ENCODE results near the gene TMEM208. TPM values are rescaled to one million over a fixed set of nuclear protein-coding genes. Genes with fewer than 3 reads are reported as not detected.

TMEM208 gene
- total and polyA plus RNA-seq, 2 of the 13 experiments (the other 11 are each of a cell fraction or from before 2014, with no cell fraction given) = 58.8 to 72.9 TPM

DNA sequence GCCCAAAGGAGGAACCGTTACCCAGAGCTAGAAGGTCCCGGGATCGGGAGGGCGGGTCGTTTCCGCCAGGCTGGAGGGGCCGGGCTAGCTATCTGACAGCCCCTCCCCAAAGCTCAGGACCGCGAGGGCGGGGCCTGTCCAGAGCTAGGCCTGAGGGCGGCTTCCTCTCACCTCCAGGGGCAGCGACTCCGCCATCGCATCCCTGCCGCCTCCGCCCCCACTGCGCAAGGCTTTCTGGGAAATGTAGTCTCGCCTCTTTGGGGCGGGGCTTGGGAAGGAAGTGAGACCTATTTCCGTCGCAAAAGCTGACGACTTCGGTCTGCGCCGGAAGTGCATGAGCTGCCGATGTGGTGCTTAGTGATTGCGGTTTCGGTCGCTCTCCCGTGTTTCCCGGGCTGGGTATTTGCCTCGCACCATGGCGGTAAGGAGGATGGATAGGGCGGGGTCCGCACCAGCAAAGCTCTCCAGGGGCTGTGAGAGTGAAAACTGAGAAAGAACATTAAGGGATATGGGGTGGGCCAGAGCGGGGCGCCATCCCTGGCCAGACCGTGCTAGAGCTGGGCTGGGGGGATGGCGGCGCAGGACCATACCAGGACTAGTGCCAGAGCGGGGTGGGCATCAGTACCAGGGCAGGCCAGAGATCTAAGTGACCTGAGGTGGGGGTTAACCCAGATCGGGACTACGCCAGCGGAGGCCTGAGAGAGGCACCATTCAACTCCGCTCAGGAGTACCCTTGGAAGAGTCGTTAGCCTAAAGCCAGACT, at the start of gene TMEM208 (continued):
- TF ChIP-seq, protein P1, sequence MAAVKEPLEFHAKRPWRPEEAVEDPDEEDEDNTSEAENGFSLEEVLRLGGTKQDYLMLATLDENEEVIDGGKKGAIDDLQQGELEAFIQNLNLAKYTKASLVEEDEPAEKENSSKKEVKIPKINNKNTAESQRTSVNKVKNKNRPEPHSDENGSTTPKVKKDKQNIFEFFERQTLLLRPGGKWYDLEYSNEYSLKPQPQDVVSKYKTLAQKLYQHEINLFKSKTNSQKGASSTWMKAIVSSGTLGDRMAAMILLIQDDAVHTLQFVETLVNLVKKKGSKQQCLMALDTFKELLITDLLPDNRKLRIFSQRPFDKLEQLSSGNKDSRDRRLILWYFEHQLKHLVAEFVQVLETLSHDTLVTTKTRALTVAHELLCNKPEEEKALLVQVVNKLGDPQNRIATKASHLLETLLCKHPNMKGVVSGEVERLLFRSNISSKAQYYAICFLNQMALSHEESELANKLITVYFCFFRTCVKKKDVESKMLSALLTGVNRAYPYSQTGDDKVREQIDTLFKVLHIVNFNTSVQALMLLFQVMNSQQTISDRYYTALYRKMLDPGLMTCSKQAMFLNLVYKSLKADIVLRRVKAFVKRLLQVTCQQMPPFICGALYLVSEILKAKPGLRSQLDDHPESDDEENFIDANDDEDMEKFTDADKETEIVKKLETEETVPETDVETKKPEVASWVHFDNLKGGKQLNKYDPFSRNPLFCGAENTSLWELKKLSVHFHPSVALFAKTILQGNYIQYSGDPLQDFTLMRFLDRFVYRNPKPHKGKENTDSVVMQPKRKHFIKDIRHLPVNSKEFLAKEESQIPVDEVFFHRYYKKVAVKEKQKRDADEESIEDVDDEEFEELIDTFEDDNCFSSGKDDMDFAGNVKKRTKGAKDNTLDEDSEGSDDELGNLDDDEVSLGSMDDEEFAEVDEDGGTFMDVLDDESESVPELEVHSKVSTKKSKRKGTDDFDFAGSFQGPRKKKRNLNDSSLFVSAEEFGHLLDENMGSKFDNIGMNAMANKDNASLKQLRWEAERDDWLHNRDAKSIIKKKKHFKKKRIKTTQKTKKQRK (IDR thresholded peaks at IDR 0.05; ENCODE audit: low read length) = no peak
- TF ChIP-seq, protein P2, sequence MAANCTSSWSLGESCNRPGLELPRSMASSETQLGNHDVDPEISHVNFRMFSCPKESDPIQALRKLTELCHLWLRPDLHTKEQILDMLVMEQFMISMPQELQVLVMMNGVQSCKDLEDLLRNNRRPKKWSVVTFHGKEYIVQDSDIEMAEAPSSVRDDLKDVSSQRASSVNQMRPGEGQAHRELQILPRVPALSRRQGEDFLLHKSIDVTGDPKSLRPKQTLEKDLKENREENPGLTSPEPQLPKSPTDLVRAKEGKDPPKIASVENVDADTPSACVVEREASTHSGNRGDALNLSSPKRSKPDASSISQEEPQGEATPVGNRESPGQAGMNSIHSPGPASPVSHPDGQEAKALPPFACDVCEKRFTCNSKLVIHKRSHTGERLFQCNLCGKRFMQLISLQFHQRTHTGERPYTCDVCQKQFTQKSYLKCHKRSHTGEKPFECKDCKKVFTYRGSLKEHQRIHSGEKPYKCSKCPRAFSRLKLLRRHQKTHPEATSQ (CRISPR knock-in tag; IDR thresholded peaks at IDR 0.05; ENCODE audit: borderline replicate concordance) = peak; percentile 61; the same call in 1 of the 2 replicates
- TF ChIP-seq, protein P3, sequence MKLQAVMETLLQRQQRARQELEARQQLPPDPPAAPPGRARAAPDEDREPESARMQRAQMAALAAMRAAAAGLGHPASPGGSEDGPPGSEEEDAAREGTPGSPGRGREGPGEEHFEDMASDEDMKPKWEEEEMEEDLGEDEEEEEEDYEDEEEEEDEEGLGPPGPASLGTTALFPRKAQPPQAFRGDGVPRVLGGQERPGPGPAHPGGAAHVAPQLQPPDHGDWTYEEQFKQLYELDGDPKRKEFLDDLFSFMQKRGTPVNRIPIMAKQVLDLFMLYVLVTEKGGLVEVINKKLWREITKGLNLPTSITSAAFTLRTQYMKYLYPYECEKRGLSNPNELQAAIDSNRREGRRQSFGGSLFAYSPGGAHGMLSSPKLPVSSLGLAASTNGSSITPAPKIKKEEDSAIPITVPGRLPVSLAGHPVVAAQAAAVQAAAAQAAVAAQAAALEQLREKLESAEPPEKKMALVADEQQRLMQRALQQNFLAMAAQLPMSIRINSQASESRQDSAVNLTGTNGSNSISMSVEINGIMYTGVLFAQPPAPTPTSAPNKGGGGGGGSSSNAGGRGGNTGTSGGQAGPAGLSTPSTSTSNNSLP (IDR thresholded peaks at IDR 0.05; ENCODE audit: low read depth, low read length) = peak; percentile 40; the same call in 1 of the 2 replicates
- no peak for TF ChIP-seq ZFAT (CRISPR knock-in tag; conservative IDR thresholded peaks at IDR 0.05)
- 0 out of 2 replicates have a peak, but pooled peaks have one; percentile 68 for TF ChIP-seq BORCS8-MEF2B (CRISPR knock-in tag; IDR thresholded peaks at IDR 0.05)
- peak; percentile 91; the same call in 1 of the 2 replicates for TF ChIP-seq ZFP1 (CRISPR knock-in tag; IDR thresholded peaks at IDR 0.05)
- TF ChIP-seq, protein P4, sequence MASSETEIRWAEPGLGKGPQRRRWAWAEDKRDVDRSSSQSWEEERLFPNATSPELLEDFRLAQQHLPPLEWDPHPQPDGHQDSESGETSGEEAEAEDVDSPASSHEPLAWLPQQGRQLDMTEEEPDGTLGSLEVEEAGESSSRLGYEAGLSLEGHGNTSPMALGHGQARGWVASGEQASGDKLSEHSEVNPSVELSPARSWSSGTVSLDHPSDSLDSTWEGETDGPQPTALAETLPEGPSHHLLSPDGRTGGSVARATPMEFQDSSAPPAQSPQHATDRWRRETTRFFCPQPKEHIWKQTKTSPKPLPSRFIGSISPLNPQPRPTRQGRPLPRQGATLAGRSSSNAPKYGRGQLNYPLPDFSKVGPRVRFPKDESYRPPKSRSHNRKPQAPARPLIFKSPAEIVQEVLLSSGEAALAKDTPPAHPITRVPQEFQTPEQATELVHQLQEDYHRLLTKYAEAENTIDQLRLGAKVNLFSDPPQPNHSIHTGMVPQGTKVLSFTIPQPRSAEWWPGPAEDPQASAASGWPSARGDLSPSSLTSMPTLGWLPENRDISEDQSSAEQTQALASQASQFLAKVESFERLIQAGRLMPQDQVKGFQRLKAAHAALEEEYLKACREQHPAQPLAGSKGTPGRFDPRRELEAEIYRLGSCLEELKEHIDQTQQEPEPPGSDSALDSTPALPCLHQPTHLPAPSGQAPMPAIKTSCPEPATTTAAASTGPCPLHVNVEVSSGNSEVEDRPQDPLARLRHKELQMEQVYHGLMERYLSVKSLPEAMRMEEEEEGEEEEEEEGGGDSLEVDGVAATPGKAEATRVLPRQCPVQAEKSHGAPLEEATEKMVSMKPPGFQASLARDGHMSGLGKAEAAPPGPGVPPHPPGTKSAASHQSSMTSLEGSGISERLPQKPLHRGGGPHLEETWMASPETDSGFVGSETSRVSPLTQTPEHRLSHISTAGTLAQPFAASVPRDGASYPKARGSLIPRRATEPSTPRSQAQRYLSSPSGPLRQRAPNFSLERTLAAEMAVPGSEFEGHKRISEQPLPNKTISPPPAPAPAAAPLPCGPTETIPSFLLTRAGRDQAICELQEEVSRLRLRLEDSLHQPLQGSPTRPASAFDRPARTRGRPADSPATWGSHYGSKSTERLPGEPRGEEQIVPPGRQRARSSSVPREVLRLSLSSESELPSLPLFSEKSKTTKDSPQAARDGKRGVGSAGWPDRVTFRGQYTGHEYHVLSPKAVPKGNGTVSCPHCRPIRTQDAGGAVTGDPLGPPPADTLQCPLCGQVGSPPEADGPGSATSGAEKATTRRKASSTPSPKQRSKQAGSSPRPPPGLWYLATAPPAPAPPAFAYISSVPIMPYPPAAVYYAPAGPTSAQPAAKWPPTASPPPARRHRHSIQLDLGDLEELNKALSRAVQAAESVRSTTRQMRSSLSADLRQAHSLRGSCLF (CRISPR knock-in tag; IDR thresholded peaks at IDR 0.05; ENCODE audit: borderline replicate concordance) = 0 out of 2 replicates have a peak, but pooled peaks have one; percentile 64
- TF ChIP-seq ZNF3 (CRISPR knock-in tag; IDR thresholded peaks at IDR 0.05) = 0 out of 2 replicates have a peak, but pooled peaks have one; percentile 6
- TF ChIP-seq SMAD1 (CRISPR knock-in tag; IDR thresholded peaks at IDR 0.05; ENCODE audit: borderline replicate concordance, low read depth) = peak; percentile 92; the same call in 1 of the 2 replicates
- TF ChIP-seq, protein P5, sequence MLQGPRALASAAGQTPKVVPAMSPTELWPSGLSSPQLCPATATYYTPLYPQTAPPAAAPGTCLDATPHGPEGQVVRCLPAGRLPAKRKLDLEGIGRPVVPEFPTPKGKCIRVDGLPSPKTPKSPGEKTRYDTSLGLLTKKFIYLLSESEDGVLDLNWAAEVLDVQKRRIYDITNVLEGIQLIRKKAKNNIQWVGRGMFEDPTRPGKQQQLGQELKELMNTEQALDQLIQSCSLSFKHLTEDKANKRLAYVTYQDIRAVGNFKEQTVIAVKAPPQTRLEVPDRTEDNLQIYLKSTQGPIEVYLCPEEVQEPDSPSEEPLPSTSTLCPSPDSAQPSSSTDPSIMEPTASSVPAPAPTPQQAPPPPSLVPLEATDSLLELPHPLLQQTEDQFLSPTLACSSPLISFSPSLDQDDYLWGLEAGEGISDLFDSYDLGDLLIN (CRISPR knock-in tag; IDR thresholded peaks at IDR 0.05; ENCODE audit: borderline replicate concordance) = peak; percentile 88; the same call in 1 of the 2 replicates
- TF ChIP-seq ARHGAP35 (CRISPR knock-in tag; IDR thresholded peaks at IDR 0.05; ENCODE audit: borderline replicate concordance) = peak; percentile 53; the same call in 1 of the 2 replicates
- TF ChIP-seq AGO2 (optimal IDR thresholded peaks at IDR 0.05; ENCODE audit: low read depth, low read length) = peak; percentile 67
- TF ChIP-seq ZNF20 (CRISPR knock-in tag; IDR thresholded peaks at IDR 0.05) = no peak

Measured in HepG2 (cell line).